Measurements from ENCODE around the gene RBM23. TPM values are rescaled to one million over a fixed set of nuclear protein-coding genes. Genes with fewer than 3 reads are reported as not detected.

RBM23 gene
- total and polyA plus RNA-seq, 10 of the 15 experiments (the other 5 are each of a cell fraction or from before 2014, with no cell fraction given): 54.0 to 72.6 (median 61.3) TPM

DNA sequence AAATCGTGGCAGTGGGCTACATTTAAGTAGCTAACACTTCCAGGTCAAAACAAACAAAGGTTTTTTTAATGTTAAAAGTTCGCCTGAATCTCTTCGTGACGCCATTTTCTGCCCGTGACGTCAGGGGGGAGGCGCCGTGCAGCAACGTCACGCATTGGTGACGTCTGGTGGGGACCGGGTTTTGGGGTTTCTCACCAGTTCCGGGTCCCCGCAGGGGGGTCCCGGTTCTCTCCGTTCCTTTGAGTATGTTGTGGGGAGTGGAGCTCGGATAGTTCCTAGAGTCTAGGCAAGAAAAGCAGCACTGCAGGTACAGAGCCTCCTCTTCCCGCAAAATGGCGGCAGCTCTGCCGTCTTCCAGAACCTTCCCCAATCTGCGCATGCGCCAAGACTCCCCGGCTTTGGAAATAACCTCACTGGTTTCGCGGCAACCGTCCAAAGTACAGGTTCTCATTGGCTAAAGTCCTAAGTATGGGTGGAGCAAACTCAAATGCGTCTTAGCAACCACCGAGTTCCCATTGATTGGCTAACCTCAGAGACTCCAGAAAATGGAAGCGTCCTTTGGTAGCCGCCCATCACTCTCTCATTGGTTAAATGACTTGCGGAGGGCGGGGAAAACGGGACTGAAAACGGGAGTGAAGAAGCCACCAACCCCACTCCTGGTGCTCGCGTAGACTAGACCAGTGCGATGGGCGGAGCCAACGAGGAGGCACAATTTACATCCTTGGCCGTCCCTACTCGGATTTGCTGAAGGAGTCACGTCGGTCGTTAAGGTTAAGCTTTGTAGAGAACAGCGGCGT lies at the start of gene RBM23 (continued):
- TF ChIP-seq MYC (IDR thresholded peaks at IDR 0.05; ENCODE audit: insufficient read depth, insufficient read length, insufficient replicate concordance, low read length, severe bottlenecking) (no peak), SIX5 (IDR thresholded peaks at IDR 0.05; ENCODE audit: low read depth, low read length, severe bottlenecking) (no peak), IKZF1 (conservative IDR thresholded peaks at IDR 0.05) (peak; percentile 70), CREM (IDR thresholded peaks at IDR 0.05; ENCODE audit: low read depth) (peak; percentile 100), BCL11A (IDR thresholded peaks at IDR 0.05; ENCODE audit: low read depth, low read length) (no peak), ZNF207 (IDR thresholded peaks at IDR 0.05; ENCODE audit: borderline replicate concordance) (peak; percentile 93; the same call in 1 of the 2 replicates), ZSCAN29 (IDR thresholded peaks at IDR 0.05) (peak; percentile 100), BRCA1 (IDR thresholded peaks at IDR 0.05; ENCODE audit: low read depth, low read length) (no peak), TBL1XR1 (IDR thresholded peaks at IDR 0.05; ENCODE audit: low read depth, low read length) (no peak), TCF3 (IDR thresholded peaks at IDR 0.05; ENCODE audit: borderline replicate concordance, insufficient read depth, low read depth, low read length) (0 out of 2 replicates have a peak, but pooled peaks have one; percentile 40), NRF1 (conservative IDR thresholded peaks at IDR 0.05; ENCODE audit: low read depth, low read length) (peak; percentile 76), CBX3 (IDR thresholded peaks at IDR 0.05; ENCODE audit: borderline replicate concordance, low read depth) (no peak), GATAD2B (conservative IDR thresholded peaks at IDR 0.05; ENCODE audit: low read depth) (peak; percentile 78), HDGF (IDR thresholded peaks at IDR 0.05) (peak; percentile 95; the same call in 1 of the 2 replicates), PAX8 (IDR thresholded peaks at IDR 0.05) (0 out of 2 replicates have a peak, but pooled peaks have one; percentile 93), POU2F2 (IDR thresholded peaks at IDR 0.05; ENCODE audit: borderline replicate concordance, low read depth, low read length) (no peak; the same call in 2 of the 3 replicates)
- TF ChIP-seq, protein P1, sequence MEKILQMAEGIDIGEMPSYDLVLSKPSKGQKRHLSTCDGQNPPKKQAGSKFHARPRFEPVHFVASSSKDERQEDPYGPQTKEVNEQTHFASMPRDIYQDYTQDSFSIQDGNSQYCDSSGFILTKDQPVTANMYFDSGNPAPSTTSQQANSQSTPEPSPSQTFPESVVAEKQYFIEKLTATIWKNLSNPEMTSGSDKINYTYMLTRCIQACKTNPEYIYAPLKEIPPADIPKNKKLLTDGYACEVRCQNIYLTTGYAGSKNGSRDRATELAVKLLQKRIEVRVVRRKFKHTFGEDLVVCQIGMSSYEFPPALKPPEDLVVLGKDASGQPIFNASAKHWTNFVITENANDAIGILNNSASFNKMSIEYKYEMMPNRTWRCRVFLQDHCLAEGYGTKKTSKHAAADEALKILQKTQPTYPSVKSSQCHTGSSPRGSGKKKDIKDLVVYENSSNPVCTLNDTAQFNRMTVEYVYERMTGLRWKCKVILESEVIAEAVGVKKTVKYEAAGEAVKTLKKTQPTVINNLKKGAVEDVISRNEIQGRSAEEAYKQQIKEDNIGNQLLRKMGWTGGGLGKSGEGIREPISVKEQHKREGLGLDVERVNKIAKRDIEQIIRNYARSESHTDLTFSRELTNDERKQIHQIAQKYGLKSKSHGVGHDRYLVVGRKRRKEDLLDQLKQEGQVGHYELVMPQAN (conservative IDR thresholded peaks at IDR 0.05): peak; percentile 72
- TF ChIP-seq, protein P2, sequence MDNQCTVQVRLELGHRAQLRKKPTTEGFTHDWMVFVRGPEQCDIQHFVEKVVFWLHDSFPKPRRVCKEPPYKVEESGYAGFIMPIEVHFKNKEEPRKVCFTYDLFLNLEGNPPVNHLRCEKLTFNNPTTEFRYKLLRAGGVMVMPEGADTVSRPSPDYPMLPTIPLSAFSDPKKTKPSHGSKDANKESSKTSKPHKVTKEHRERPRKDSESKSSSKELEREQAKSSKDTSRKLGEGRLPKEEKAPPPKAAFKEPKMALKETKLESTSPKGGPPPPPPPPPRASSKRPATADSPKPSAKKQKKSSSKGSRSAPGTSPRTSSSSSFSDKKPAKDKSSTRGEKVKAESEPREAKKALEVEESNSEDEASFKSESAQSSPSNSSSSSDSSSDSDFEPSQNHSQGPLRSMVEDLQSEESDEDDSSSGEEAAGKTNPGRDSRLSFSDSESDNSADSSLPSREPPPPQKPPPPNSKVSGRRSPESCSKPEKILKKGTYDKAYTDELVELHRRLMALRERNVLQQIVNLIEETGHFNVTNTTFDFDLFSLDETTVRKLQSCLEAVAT (IDR thresholded peaks at IDR 0.05): peak; percentile 99
- TF ChIP-seq, protein P3, sequence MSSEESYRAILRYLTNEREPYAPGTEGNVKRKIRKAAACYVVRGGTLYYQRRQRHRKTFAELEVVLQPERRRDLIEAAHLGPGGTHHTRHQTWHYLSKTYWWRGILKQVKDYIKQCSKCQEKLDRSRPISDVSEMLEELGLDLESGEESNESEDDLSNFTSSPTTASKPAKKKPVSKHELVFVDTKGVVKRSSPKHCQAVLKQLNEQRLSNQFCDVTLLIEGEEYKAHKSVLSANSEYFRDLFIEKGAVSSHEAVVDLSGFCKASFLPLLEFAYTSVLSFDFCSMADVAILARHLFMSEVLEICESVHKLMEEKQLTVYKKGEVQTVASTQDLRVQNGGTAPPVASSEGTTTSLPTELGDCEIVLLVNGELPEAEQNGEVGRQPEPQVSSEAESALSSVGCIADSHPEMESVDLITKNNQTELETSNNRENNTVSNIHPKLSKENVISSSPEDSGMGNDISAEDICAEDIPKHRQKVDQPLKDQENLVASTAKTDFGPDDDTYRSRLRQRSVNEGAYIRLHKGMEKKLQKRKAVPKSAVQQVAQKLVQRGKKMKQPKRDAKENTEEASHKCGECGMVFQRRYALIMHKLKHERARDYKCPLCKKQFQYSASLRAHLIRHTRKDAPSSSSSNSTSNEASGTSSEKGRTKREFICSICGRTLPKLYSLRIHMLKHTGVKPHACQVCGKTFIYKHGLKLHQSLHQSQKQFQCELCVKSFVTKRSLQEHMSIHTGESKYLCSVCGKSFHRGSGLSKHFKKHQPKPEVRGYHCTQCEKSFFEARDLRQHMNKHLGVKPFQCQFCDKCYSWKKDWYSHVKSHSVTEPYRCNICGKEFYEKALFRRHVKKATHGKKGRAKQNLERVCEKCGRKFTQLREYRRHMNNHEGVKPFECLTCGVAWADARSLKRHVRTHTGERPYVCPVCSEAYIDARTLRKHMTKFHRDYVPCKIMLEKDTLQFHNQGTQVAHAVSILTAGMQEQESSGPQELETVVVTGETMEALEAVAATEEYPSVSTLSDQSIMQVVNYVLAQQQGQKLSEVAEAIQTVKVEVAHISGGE (CRISPR knock-in tag; IDR thresholded peaks at IDR 0.05): no peak

All from GM12878 (cell line).